ENCODE data around the gene UBE2U.

The UBE2U gene, protein sequence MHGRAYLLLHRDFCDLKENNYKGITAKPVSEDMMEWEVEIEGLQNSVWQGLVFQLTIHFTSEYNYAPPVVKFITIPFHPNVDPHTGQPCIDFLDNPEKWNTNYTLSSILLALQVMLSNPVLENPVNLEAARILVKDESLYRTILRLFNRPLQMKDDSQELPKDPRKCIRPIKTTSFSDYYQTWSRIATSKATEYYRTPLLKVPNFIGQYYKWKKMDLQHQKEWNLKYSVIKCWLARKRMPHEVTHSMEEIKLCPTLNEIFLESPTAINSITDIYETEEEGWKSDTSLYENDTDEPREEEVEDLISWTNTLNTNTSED

GRCh38 chr1:64203420-64203819 is at the start of gene UBE2U:
Gene UBE2U, plus strand, starts transcription at chr1:64203623. Its CDS starts 428 bp downstream, at chr1:64204051.
- no peaks in the 10 kb centered on the region for H3K9me2 ChIP-seq (replicated peaks; ENCODE audit: insufficient read depth, low read length)
- no peaks in the 10 kb centered on the region for H3K27me3 ChIP-seq (ENCODE audit: low read length)
- no peaks in the 10 kb centered on the region for H3K36me3 ChIP-seq (ENCODE audit: low read length)
- H3K4me2 ChIP-seq (ENCODE audit: low read depth, low read length, poor library complexity, severe bottlenecking): no peak within 1 kb of the TSS
- no peaks in the 10 kb centered on the region for H3F3A ChIP-seq (ENCODE audit: insufficient read depth)
- no peaks in the 10 kb centered on the region for H3K79me2 ChIP-seq (ENCODE audit: insufficient read depth, low read length)
- no peaks in the 10 kb centered on the region for H3K9me3 ChIP-seq (ENCODE audit: insufficient read depth, low read length)
- no peak within 1 kb of the TSS for H3K27ac ChIP-seq (ENCODE audit: low read depth, low read length)
- H3K9ac ChIP-seq (ENCODE audit: low read length): no peak within 1 kb of the TSS
- no peak for TF ChIP-seq EZH2phosphoT487 (conservative IDR thresholded peaks at IDR 0.05; ENCODE audit: low read length)
- TF ChIP-seq, protein P1, sequence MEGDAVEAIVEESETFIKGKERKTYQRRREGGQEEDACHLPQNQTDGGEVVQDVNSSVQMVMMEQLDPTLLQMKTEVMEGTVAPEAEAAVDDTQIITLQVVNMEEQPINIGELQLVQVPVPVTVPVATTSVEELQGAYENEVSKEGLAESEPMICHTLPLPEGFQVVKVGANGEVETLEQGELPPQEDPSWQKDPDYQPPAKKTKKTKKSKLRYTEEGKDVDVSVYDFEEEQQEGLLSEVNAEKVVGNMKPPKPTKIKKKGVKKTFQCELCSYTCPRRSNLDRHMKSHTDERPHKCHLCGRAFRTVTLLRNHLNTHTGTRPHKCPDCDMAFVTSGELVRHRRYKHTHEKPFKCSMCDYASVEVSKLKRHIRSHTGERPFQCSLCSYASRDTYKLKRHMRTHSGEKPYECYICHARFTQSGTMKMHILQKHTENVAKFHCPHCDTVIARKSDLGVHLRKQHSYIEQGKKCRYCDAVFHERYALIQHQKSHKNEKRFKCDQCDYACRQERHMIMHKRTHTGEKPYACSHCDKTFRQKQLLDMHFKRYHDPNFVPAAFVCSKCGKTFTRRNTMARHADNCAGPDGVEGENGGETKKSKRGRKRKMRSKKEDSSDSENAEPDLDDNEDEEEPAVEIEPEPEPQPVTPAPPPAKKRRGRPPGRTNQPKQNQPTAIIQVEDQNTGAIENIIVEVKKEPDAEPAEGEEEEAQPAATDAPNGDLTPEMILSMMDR (IDR thresholded peaks at IDR 0.05; ENCODE audit: insufficient read depth, low read length, poor library complexity, severe bottlenecking): no peak
- H2AFZ ChIP-seq (ENCODE audit: low read depth, low read length, severe bottlenecking): no peak within 1 kb of the TSS
- no peak within 1 kb of the TSS for H3K4me3 ChIP-seq (ENCODE audit: insufficient read depth, low read length, poor library complexity, severe bottlenecking)
- H4K20me1 ChIP-seq (ENCODE audit: low read depth, low read length): no peaks in the 10 kb centered on the region

DNA sequence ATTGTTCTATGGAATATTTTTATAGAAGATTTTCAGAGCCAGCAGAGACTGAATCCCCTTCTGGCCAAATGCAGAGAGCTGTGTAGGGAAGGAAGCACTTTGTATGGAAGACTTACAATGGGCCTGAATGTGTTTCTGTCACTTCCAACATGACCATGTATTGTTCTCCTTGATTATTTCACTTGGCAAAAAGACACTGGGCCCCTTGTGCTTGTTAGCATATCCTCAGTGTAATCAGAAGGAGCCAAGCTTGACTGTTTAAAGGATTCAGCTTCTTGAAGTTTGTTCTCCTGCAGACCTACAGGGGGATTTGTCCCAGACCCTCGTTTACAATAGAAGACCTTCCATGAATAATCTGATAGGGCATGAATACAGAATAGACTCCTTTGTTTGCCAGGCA is 48.1 kb upstream of the UBE2U start:
- Histone ChIP-seq H3F3A (ENCODE audit: insufficient read depth) (no peaks in the 10 kb centered on the region), H4K20me1 (ENCODE audit: low read depth, low read length) (no peaks in the 10 kb centered on the region), H3K36me3 (ENCODE audit: low read length) (no peaks in the 10 kb centered on the region), H3K27me3 (ENCODE audit: low read length) (no peaks in the 10 kb centered on the region), H3K4me3 (ENCODE audit: insufficient read depth, low read length, poor library complexity, severe bottlenecking) (no peak overlapping the region), H3K9me2 (replicated peaks; ENCODE audit: insufficient read depth, low read length) (no peaks in the 10 kb centered on the region), H3K9me3 (ENCODE audit: insufficient read depth, low read length) (no peaks in the 10 kb centered on the region), H3K27ac (ENCODE audit: low read depth, low read length) (no peak overlapping the region), H2AFZ (ENCODE audit: low read depth, low read length, severe bottlenecking) (no peak overlapping the region), H3K9ac (ENCODE audit: low read length) (no peak overlapping the region), H3K4me2 (ENCODE audit: low read depth, low read length, poor library complexity, severe bottlenecking) (no peak overlapping the region), H3K79me2 (ENCODE audit: insufficient read depth, low read length) (no peaks in the 10 kb centered on the region)
- TF ChIP-seq, protein P1 (IDR thresholded peaks at IDR 0.05; ENCODE audit: insufficient read depth, low read length, poor library complexity, severe bottlenecking): no peak
- no peak for TF ChIP-seq EZH2phosphoT487 (conservative IDR thresholded peaks at IDR 0.05; ENCODE audit: low read length)

DNA sequence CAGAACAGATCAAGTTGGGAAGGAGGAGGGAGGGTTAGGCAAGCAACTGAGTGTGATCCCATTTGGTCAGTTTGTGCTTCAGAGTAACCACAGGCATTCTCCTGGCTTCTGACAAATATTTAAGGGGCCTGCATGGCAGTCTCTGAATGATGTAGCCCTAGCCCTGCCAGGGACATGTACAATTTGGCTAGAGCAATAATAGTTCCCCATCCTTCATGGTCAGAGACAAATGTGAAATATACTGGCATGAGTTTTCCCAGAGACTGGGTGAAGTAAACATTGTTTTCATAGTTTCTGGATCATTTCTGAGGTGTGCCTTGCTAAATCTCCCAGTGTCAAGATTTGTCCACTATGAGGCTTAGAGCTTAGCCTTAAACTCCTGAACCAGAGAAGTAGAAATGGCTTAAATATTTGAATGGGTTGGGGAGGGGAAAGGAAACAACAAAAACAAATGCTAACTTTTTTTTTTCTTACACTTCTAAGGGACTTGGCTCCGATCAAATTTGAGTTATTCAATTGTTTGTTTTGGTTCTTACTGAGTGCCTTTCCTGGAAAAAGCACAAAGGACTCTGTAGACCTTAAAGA is 42.0 kb upstream of the UBE2U start:
- H3K36me3 ChIP-seq (ENCODE audit: low read length): no peaks in the 10 kb centered on the region
- no peaks in the 10 kb centered on the region for H3K27me3 ChIP-seq (ENCODE audit: low read length)
- no peak overlapping the region for H2AFZ ChIP-seq (ENCODE audit: low read depth, low read length, severe bottlenecking)
- H3K9me3 ChIP-seq (ENCODE audit: insufficient read depth, low read length): no peaks in the 10 kb centered on the region
- no peak overlapping the region for H3K9ac ChIP-seq (ENCODE audit: low read length)
- H3K4me3 ChIP-seq (ENCODE audit: insufficient read depth, low read length, poor library complexity, severe bottlenecking): no peak overlapping the region
- no peak for TF ChIP-seq EZH2phosphoT487 (conservative IDR thresholded peaks at IDR 0.05; ENCODE audit: low read length)
- TF ChIP-seq, protein P1 (IDR thresholded peaks at IDR 0.05; ENCODE audit: insufficient read depth, low read length, poor library complexity, severe bottlenecking): no peak
- no peak overlapping the region for H3K4me2 ChIP-seq (ENCODE audit: low read depth, low read length, poor library complexity, severe bottlenecking)
- H3K27ac ChIP-seq (ENCODE audit: low read depth, low read length): no peak overlapping the region
- H3K9me2 ChIP-seq (replicated peaks; ENCODE audit: insufficient read depth, low read length): no peaks in the 10 kb centered on the region
- no peaks in the 10 kb centered on the region for H3F3A ChIP-seq (ENCODE audit: insufficient read depth)
- H4K20me1 ChIP-seq (ENCODE audit: low read depth, low read length): no peaks in the 10 kb centered on the region
- no peaks in the 10 kb centered on the region for H3K79me2 ChIP-seq (ENCODE audit: insufficient read depth, low read length)
